Middle frontal gyrus (tissue), 1 donor: Measurements from ENCODE around the gene OTUB1.
"Not testable (repeated sequence)": the region's sequence is repeated elsewhere in the genome, so short reads cannot be mapped to it uniquely, and the experiment has no call there.

ENCODE experiments used
- DNase-seq: peaks from one replicate; pipeline ENCODE4 v3.0.0-alpha.2; 2015; ENCODE audit warnings: low spot score; ENCODE audit errors: extremely low spot score

Gene OTUB1

GRCh38 chr11:63986156-63986931 is at the start of gene OTUB1:
OTUB1 (plus strand) TSS chr11:63986438; CDS start chr11:63986457, 19 bp downstream.
- DNase-seq = peak; percentile 79

GRCh38 chr11:63937713-63938478 is 48.3 kb upstream of the OTUB1 start:
- DNase-seq = no peak

- DNase-seq = peak; percentile 78
These were observed 47.5 kb upstream of the OTUB1 start, which contains the start of gene NAA40 for GRCh38 chr11:63938479-63939396. NAA40 (plus strand) TSS chr11:63939002; CDS start chr11:63939097, 95 bp downstream.

DNA sequence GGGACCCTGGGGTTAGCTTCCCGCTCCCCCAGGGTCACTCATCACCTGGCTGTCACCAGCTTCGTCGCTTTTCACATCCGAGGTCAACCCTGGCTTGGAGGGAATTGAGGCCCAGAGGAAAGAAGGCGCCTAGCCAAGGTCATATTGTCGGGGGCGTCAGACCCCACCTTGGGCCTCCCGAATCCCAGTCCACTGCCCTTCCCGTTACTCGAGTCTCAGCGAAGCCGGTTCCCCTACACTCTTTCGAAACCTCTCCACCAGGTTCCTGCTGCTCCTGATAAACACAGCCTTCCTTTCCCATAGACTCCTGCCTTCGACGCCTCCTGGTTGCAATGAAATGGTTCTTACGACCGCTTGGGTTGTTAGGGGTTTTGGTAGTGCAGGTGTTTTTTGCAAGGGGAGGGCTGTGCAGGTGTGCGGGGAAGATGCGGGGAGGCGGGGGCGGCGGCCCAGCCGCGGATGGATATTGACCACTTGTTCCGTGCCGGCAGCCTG is 46.8 kb upstream of the OTUB1 start:
- no peak for DNase-seq

DNA sequence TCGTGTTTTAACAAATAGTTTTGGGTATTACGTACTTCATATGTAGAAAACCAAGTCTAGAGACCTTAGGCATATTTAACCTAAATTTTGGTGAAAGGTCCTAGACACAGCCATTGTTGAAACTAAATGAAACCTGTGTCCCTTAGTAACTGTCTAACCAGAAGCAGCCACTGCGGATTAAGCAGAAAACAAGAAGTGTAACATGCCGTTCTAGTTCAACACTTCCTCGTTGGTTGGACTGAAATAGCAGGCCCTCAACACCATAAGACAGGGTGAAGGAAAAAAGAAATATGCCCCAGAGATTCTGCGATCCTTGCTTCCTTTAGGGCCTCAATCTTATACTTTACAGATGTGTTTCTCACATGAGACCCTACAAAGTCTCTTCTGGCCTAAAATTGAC is 45.5 kb upstream of the OTUB1 start:
- no peak for DNase-seq

GRCh38 chr11:63941901-63942300 is 44.3 kb upstream of the OTUB1 start:
- DNase-seq = no peak

GRCh38 chr11:63942803-63943202 is 43.4 kb upstream of the OTUB1 start:
- DNase-seq = no peak

DNA sequence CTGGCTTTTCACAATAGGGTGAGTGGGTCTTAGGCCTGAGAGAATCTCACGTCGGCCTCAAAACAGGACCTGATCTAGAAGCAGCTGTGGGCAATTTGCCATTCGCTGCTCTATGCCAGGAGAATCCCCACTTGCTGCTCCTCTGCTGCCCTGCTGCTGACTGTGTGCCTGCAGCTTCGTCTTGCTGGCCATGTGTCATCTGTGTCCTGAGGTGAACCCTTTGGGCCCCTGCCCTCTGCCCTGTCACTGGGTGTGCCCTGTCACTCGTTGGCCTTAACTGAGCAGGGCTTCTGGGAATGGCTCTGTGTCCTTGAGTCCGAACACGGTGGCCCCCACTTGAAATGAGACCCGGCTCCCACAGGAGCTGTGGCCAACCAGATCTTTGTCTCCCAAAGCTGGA is 41.3 kb upstream of the OTUB1 start:
- DNase-seq = no peak

GRCh38 chr11:63945477-63946163 is 40.6 kb upstream of the OTUB1 start:
- DNase-seq = peak; percentile 64

DNA sequence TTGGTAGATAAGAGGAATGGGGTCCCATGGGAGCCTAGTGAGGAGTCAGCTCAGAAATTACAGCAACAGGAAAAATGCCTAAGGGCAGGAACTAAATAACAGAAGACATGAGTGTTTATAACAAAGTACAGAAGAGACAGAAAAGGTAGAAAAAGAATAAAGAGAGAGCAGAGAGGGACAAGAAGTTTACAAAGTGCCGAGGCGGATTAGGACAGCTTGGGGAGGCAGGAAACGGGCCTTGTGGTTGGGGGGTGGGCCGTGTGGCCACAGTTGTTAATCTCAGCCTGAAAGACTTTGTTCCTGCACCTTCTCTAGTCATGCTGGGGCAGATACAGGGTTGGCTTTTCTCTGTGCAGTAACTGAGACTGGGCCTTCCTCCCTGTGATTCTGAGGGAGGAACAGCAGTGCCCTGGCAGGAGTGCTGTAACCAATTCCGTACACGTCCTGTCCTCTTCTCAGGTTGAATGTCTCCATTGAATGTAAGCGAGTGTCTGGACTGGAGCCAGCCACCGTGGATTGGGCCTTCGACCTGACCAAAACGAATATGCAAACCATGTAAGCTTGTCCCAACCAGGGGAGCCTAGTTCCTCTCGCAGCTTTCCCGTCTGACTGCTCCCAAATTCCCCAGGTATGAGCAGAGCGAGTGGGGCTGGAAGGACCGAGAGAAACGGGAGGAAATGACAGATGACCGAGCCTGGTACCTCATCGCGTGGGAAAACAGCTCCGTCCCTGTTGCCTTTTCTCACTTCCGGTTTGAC is 34.3 kb upstream of the OTUB1 start:
- DNase-seq = no peak

- no peak for DNase-seq
These were observed 33.7 kb upstream of the OTUB1 start for GRCh38 chr11:63952570-63952969.

GRCh38 chr11:63958008-63958407 is 28.2 kb upstream of the OTUB1 start:
- no peak for DNase-seq

DNA sequence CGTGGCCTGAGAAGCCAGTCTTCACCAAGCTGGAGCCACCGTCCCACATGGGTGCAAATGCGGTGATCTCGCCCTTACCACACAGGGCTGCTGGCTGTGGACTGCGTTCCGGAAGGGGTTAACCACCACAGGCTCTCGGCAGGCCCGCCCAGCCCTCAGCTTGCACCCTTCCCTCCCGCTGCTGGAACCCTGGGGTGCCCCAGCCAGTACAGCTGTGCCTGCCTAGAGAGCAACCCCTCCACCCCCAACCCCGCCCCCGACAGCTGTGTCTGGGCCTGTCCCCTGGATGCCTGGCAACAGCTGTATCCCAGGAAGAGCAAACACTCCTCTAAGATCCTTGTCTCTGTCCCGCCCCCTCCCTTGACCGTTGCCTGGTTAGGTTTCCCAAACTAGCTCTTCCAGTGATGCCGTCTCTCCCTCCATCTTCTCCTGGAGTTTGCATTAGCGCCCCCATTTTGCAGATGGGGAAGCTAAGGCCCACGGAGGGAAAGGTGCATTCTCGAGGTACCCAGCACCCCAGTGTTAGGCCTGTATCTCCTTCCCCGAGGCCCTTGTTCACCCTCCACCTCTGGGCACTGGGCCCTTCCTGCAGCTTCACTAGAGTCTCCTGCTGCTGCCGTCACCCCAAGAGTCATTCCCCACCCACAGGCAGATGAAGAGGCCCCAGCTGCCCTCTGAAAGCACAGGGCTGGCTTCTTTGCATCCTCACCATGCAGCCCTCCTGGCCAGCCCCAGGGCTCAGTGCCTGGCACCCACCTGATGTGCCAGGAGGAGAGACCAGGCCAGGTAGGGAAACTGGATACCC is 24.4 kb upstream of the OTUB1 start:
- DNase-seq = no peak

GRCh38 chr11:63963895-63964294 is 22.3 kb upstream of the OTUB1 start:
- not testable (repeated sequence) for DNase-seq

DNA sequence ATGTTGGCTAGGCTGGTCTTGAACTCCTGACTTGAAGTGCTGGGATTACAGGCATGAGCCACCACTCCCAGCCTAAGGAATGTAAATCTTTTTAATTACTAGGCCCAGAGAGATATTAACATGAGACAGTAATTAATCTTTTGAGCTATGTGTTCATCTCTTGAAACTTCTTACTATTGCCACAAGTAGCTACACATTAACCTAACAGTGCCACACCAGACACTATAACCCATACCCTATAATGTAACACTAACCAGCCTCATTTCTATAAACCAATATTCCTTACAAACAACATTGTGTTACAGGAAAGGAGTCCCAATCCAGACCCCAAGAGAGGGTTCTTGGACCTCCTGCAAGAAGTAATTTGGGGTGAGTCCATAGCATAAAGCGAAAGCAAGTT is 19.8 kb upstream of the OTUB1 start:
- DNase-seq = no peak

- DNase-seq = no peak
These were observed 16.8 kb upstream of the OTUB1 start for GRCh38 chr11:63969461-63969860.

- DNase-seq = no peak
These were observed 15.3 kb upstream of the OTUB1 start for GRCh38 chr11:63970902-63971301.

- not testable (repeated sequence) for DNase-seq
These were observed 12.4 kb upstream of the OTUB1 start for GRCh38 chr11:63973912-63974258.
